Gastrocnemius medialis (tissue), 4 donors: ENCODE measurements around the gene LMCD1.

ENCODE experiments used
- CTCF ChIP-seq, 5 experiments: fragments of 450-650 bp in 3 of 5; fragments of 200-600 bp in 2 of 5; sonication (generic) in 2 of 5; IDR thresholded peaks in 4 of 5; conservative IDR thresholded peaks in 1 of 5; 1 replicate in 4 of 5; 2 replicates in 1 of 5; pipeline ENCODE4 v1.5.1; 2016 to 2019; ENCODE audit warnings: antibody characterized with exemption in 5 of 5, mild to moderate bottlenecking in 3 of 5, moderate library complexity in 3 of 5
- POLR2A ChIP-seq, 2 donors: fragments of 450-650 bp; IDR thresholded peaks; one replicate each; pipeline ENCODE4 v1.6.1; 2017; ENCODE audit warnings: antibody characterized with exemption in 2 of 2, mild to moderate bottlenecking in 2 of 2, moderate library complexity in 2 of 2

GRCh38 chr3:8618950-8619349 lies 117.3 kb downstream of the LMCD1 start:
- no peak for TF ChIP-seq POLR2A (IDR thresholded peaks at IDR 0.05)
- TF ChIP-seq CTCF (IDR thresholded peaks at IDR 0.05 in 4 of 5, conservative IDR thresholded peaks at IDR 0.05 in 1 of 5): no peak
